ENCODE measurements around the gene FAAH. TPM values are rescaled to one million over a fixed set of nuclear protein-coding genes. Genes with fewer than 3 reads are reported as not detected.

FAAH gene
- total RNA-seq, 1 donor from 2014 or later: 9.8 TPM

DNA sequence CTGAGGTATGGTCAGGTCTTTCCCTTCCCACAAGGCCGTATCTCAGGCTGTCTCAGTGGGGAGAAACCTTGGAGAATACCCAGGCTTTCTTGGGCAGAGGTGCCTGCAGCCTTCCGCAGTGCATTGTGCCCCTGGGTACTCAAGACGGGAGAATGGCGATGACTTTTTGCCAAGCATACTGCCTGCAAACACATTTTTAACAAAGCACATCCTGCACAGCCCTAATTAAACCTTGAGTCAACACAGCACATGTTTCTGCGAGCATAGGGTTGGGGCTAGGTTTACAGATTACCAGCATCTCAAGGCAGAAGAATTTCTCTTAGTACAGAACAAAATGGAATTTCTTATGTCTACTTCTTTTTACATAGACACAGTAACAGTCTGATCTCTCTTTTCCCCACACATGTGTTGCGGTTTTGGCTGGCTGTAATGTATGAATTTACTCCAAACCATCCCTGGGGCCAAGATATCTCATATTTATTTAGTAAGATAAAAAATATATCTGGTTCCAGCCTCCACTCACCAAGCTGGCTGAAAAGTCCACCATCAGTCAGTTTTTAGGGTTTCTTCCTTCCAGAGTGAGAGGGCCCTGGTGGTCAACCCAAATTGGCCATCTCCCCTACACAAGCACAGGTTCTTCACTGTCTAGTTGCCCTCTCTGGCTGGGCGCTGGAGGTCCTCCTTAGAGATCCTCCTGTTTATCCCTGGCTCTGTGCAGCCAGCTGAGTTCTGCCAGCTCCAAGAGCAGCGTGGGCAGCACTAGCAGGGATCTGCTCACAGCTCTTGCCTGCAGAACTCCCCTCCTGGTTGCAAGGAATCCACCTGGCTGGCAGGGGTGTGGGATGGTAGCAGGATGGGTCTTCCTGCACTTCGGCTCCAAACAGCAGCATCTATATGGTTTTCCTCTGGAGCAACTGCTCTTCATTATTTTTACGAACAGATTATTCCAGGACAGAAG lies 2.6 kb downstream of the FAAH start:
- intact Hi-C loops (cut with micrococcal nuclease): no loop called here
- DNase-seq (no peak), ATAC-seq (no peak)

DNA sequence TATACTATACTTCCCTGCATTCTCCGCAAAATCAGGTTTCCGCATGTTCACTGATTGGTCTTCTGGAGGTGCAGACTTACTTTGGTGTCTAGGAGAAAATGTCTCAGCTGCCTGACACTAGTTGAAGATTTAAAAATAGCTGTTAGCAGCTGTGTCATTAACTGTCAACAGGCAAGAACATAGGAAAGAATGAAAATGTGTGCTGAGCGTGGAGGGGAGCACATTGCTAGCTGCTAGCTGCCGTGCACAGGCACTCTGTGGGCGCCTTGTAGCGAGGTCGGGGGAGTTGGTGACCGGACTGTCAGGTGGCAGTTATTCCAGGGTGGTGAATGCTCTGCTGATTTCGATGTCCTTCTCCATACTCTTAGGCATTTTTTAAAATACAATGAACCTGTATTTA lies 5.2 kb downstream of the FAAH start:
- DNase-seq (no peak), ATAC-seq (peak; percentile 10)
- intact Hi-C loops (cut with micrococcal nuclease): no loop called here

DNA sequence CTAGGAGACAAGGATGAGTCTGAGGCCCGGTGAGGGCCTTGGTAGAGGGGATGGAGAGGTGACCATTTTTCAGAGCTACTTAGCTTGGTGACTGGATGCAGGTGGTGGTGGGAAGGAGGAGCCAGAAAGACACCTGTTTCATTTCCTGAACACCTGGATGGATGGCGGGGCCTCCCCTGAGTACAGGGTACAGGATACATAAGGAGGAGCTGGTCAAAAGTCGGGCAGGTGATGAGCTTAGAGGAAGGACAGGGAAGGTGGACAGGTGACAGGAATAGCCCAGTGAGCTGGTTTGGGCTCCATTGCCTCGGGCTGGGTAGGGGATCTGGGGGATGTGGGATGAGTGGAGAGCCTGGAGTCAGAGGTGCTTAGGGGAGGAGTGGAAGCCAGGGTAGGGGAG lies 6.3 kb downstream of the FAAH start:
- intact Hi-C loops (cut with micrococcal nuclease): no loop called here
- ATAC-seq (no peak), DNase-seq (no peak)

DNA sequence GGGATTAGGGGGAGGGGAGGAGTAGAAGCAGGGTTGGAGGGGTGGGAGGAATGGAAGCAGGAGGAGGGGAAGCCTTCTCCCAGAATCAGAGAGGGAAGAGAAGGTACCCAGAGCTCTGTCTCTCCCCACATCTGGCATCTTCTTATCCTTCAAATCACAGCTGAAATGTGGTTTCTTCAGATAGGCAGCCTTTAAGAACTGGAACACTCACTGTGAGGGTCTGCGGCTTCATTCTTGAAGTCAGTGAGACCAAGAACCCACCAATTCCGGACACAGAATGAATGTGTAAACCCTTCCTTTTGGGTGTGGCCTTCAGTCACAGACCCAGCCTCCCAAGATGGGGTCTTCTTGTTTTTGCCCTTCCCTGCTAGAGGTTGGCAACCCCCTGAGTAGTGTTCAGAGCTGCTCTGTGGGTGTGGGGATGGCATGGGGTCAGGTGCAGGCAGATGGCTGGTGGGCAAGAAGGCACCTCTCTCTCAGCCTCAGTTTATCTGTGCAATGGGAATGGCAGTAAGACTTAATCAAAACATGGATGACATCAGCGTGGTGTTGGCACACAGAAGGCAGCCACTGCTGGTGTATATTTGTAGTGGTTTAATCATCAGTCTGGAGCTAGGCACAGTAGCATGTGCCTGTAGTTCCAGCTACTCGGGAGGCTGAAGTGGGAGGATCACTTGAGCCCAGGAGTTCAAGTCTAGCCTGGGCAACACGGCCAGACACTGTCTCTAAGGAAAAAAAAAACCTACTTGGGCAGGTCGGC lies 7.2 kb downstream of the FAAH start:
- intact Hi-C loops (cut with micrococcal nuclease): no loop called here
- DNase-seq: no peak
- ATAC-seq: no peak

DNA sequence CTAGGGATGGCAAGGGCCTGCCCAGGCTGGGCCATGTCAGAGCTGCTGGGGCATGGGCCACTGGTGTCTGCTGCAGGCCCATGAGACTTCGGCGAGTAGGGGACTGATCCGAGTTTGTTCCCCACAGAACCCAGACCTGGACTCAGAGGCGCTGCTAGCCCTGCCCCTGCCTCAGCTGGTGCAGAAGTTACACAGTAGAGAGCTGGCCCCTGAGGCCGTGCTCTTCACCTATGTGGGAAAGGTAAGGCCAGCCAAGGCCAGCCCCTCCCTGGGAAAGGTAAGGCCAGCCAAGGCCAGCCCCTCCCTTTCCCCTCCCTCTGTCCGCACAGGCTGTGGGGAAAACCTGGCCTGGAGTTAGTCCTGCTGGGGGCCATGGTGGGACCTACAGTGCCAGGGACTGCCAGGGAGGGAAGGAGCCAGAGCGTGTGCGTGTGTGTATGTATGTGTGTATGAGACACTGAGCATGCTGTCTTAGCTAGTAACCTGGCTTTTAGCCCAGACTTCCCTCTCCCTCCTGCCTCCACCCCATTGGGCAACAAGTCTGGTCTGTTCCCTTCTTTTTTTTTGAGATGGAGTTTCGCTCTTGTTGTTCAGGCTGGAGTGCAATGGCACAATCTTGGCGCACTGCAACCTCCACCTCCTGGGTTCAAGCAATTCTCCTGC lies 8.0 kb downstream of the FAAH start:
- DNase-seq (peak; percentile 59), ATAC-seq (peak; percentile 81)
- intact Hi-C loops (cut with micrococcal nuclease): no loop called here

DNA sequence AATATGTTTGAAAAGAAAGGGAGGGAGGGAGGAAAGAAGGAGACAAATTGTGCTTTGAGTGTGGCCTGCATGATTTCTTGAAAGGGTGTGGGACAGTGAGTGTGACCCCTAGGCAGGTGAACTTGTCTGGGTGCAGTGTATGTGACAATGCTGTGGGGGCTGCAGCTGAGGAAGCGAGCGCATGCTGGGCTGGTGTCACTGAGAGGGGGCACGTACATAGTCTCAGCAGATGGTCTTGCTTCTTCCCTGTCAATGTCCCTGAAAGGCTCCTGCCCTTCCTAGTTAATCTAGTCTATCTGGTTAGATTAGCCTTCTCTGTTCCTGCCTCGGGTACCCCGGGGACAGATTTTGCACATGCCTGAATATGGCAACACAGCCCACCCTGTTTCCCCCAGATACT lies 9.8 kb downstream of the FAAH start:
- DNase-seq: no peak
- no peak for ATAC-seq
- intact Hi-C loops (cut with micrococcal nuclease): no loop called here

DNA sequence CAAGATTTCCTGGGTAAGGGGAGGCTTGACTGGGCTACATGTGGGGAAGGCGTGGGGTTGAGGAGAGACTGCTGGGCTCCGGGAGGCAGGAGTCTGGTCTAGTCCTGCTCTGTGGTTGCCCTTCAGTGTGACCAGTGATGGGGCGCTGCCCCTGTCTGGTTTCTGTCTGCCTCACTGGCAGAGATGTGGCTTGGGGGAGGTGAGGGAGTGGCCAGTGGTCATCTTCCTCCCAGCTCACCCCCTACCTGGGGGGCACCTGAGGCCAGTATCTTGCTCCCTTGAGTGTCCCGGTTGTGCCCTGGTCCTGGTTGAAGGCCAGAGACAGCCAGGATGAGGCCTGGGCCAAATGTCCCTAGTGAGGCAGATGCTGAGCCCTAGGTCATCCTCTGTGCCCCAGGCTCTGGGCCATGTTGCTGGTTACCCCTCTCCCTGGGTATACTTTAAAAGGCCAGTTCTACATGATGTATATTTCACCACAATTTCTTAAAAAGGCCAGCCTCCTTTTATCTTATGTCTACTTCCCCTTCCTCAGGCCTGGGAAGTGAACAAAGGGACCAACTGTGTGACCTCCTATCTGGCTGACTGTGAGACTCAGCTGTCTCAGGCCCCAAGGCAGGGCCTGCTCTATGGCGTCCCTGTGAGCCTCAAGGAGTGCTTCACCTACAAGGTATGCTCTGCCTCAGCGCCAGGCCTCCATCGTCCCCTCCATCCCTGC lies 10.5 kb downstream of the FAAH start:
- ATAC-seq (no peak), DNase-seq (no peak)
- intact Hi-C loops (cut with micrococcal nuclease): loop anchor here (5.0 kb wide), 1 partner anchor 123 kb away; no protein-coding TSS in a partner anchor

DNA sequence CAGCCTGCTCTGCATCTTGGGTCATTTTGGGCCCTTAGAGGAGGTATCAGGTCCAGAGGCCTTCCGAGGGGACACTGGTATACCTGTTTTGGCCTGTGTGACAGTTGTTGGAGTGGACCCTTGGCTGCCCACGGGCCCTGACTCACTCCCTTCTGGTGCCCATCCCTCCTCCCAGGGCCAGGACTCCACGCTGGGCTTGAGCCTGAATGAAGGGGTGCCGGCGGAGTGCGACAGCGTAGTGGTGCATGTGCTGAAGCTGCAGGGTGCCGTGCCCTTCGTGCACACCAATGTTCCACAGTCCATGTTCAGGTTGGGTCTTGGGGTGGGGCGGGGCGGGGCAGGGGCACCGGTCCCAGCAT lies 11.1 kb downstream of the FAAH start:
- no peak for ATAC-seq
- no peak for DNase-seq
- intact Hi-C loops (cut with micrococcal nuclease): loop anchor here (5.0 kb wide), 1 partner anchor 122 kb away; no protein-coding TSS in a partner anchor

DNA sequence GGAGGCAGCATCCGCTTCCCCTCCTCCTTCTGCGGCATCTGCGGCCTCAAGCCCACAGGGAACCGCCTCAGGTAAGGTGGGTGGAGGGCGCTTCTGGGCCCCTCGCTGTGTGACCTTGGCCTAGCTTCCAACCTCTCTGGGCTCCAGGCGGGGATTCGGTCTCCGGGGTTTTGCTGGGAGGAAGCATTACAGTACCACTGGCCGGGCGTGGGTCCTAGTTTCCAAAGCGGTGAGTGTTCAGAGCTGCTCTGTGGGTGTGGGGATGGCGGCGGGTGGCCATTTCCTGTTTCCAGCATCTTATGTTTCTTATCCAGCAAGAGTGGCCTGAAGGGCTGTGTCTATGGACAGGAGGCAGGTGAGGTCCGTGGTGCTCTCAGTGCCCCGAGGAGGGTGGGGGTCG lies 11.6 kb downstream of the FAAH start:
- intact Hi-C loops (cut with micrococcal nuclease): loop anchor here (5.0 kb wide), 1 partner anchor 122 kb away; no protein-coding TSS in a partner anchor
- DNase-seq: no peak
- ATAC-seq: no peak

DNA sequence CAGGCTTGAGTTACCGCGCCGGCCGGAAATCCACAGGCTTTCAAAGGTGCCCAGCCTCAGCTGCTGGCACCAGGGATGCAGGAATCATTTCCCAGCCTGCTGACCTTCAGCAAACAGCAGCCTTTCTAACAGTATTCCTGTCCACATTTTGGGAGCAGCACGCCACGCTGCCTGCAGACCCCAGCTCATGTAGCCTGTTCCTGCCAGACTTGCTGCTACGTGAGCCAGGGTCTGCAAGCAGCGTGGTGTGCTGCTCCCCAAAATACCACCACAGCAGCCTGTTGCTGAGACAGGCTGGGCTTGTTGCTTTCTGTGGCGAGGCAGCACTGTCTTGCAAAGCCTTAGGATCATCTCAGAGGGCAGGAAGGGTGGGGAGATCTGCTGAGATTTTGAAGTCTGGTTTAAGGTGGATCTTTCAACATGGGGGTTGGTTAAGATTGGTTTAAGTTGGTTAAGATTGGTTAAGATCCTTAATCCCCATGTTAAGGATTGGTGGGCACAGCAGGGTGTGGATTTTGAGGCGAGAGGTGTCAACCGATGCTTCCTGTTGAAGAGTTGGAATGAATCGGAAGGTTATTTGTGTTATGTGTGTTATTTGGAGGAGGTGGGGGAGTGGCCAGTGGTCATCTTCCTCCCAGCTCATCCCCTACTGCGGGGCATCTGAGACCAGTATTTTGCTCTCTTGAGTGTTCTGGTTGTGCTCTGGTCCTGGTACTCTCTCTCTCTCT lies 12.9 kb downstream of the FAAH start:
- intact Hi-C loops (cut with micrococcal nuclease): loop anchor here (5.0 kb wide), 1 partner anchor 120 kb away; no protein-coding TSS in a partner anchor
- no peak for DNase-seq
- ATAC-seq: no peak

DNA sequence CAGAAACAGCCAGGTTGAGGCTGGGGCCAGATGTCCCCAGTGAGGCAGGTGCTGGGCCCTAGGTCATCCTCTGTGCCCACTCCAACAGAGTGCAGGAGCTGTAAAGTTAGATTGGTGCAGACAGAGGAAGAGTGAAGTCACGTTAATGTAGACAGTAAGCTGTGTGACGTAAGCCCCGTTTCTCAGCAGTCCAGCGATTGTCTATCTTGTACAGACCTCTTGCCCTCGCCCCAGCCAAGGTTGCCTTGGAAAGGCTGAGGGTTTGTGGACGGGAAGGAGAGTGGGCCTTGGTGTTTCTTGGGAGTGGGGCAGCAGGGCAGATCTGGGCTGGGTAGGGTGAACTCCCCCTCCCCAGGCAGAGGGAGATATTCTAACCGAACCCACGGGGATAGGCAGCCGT lies 13.5 kb downstream of the FAAH start:
- intact Hi-C loops (cut with micrococcal nuclease): loop anchor here (5.0 kb wide), 1 partner anchor 120 kb away; no protein-coding TSS in a partner anchor
- no peak for DNase-seq
- ATAC-seq: no peak

DNA sequence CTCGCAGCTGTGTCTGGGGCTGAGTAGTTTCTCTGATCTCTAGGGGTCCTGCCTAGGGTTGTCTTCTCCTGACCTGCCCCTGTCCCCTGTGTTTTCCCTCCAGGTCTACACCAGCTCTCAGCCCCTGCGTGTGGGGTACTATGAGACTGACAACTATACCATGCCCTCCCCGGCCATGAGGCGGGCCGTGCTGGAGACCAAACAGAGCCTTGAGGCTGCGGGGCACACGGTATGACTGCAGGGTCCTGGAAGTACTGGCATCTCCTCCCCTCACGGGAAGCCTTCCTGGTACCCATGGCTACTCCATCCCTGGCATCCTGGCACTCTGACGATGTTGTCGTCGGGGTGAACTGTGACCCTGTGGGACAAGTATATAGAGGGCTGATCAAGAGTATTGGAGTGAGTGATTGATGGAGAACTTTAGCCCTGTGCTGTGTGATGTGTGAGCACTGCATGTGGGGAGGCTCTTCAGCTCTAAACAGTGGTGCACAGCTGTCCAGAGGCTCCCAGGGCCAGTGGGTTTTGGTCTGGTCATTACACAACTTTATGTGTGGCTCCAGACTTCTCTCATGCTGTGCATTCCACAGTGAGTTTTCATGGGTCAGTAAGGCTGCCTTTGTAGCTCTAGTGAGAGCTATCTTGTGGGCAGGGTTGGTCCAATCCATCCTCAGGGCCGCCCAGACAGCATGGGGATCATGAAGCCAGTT lies 14.4 kb downstream of the FAAH start:
- DNase-seq (no peak), ATAC-seq (no peak)
- intact Hi-C loops (cut with micrococcal nuclease): loop anchor here (5.0 kb wide), 1 partner anchor 119 kb away; no protein-coding TSS in a partner anchor

DNA sequence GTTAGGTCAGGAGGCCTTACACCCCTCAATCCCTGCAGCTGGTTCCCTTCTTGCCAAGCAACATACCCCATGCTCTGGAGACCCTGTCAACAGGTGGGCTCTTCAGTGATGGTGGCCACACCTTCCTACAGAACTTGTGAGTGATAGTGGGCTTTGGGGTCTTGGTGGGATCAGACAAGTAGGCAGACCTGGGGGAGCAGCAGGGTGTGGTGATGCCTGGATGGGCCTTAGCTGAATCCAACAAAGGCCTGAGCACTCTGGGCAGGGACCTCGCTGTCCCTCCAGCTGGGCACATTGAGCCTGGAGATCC lies 14.9 kb downstream of the FAAH start:
- intact Hi-C loops (cut with micrococcal nuclease): loop anchor here (5.0 kb wide), 1 partner anchor 118 kb away; no protein-coding TSS in a partner anchor

DNA sequence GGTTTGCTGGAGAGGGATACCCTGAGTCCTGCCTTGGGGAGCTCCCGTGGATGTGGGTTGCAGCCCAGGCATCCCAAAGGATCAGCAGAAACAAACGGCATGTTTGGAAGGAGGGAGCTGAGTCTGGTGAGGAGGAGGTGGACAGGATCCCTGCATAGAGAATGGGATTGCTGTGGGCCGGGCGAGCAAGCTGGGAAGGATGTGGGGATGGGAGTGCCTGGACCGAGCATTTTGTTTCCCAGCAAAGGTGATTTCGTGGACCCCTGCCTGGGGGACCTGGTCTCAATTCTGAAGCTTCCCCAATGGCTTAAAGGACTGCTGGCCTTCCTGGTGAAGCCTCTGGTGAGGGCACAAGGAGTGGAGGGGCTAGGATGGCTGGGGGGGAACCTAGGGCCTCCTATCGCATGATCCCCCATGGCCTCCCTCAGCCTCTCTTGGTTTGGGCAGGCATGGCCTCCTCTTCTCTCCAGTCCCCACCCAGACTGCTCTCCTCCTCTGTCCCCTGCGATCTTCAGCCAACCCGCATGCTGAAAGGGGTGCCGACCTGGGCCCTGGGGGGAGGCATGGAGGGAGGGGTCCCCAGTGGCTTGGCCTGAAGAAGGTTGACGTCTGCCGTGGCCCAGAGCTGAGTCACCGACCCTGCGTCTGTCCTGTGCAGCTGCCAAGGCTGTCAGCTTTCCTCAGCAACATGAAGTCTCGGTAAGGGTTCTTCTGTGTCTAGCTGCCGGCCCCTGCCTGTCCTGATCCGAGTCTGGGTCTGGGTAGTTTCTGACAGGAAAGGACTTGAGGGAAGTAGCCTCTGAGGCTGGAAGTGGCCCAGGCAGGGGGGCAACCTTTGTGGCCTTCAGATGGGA lies 16.3 kb downstream of the FAAH start:
- DNase-seq (no peak), ATAC-seq (no peak)
- intact Hi-C loops (cut with micrococcal nuclease): no loop called here

More for the DNA sequence above, 14.9 kb downstream of the FAAH start:
- DNase-seq (no peak), ATAC-seq (no peak)

DNA sequence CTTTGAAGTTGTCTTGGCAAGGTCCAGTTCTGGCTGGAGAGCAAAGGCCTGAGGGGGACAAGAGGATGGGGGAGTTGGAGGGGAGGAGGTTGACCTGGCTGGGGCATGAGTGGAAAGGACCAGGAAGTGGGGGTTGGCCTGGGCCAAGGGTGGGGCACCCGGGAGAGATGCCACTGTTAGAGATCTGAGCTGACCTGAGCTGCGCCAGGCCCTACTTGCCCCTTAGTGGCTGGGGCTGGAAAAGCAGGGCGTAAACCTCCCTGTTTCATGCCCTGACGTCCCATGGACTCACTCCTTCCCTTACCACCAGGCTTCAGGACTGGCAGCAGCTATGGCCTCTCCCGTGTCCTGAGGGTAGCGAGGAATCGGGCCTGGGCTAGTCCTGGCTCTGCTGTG lies 16.9 kb downstream of the FAAH start:
- no peak for ATAC-seq
- DNase-seq: no peak
- intact Hi-C loops (cut with micrococcal nuclease): no loop called here

DNA sequence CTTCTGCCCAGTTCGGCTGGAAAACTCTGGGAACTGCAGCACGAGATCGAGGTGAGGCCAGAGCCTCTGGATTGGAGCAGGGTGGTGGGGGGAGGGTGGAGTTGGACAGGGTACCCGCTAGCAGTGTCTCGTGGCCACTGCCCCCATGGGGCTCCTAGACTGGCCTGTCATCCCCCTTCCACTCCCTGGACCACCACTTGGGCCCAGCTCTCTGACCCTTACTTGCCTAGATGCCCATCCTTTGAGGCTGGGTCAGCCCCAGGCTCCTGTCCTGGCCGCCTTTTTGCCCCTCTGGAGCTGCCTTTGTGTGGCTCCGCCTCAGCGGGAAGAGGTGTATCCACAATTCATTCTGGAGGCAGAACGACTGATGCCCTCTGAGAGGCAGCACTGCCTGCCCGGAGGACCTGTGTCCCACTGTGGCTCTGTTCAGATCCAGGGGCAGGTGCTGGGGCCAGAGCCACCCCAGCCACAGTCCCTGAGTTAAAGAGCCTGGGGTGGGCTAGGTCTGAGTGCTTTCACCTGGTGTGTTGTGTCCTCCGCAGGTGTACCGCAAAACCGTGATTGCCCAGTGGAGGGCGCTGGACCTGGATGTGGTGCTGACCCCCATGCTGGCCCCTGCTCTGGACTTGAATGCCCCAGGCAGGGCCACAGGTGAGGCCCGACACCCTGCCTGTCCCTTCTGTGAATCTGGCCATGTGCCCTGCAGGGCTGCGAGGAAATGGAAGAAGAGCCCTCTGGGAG lies 17.7 kb downstream of the FAAH start:
- intact Hi-C loops (cut with micrococcal nuclease): no loop called here
- ATAC-seq (no peak), DNase-seq (no peak)

All from left ventricle myocardium superior (tissue), 1 donor.